HepG2 (cell line): ENCODE measurements around the gene HACD2. TPM values are rescaled to one million over a fixed set of nuclear protein-coding genes. Genes with fewer than 3 reads are reported as not detected.

Experiments used
- ATAC-seq: fragments of 200-7000 bp; cut with Tn5 transposase; 3 replicates; pipeline ENCODE4 v1.9.1; 2020; ENCODE audit warnings: mild to moderate bottlenecking, moderate library complexity
- BruUV-seq: library from RNA; stranded (reverse); fragments of 400-500 nt; replicated peaks from 2 replicates; lab custom pipeline; 2021; lab: Mats Ljungman, UMichigan
- CTCF ChIA-PET: fragments of 300-600 bp; formaldehyde crosslinking; extraction: SDS; loops from one replicate; lab custom pipeline; 2021; ENCODE audit warnings: low total read pairs, inconsistent platforms, low intra/inter-chr PET ratio; lab: Yijun Ruan, JAX
- POLR2A ChIA-PET: fragments of 350-600 bp; sonication (Branson Sonifier 250); formaldehyde crosslinking; loops from one replicate; lab custom pipeline; 2020; ENCODE audit warnings: antibody characterized with exemption, inconsistent platforms; lab: Yijun Ruan, JAX
- DNase-seq: peaks from one replicate; pipeline ENCODE4 v3.0.0-alpha.2; 2015; ENCODE audit warnings: low spot score
- FAIRE-seq: peaks from 3 replicates; lab custom pipeline; 2011; peaks lifted over from hg19 to GRCh38; lab: Jason Lieb, UNC
- H2AFZ ChIP-seq: one replicate; pipeline ENCODE4 v1.6.1; 2011; ENCODE audit warnings: low read length, inconsistent platforms
- H3K27ac ChIP-seq: fragments of 300-600 bp; 3 replicates; pipeline ENCODE4 v1.8.0; 2011; ENCODE audit warnings: mixed run types, mild to moderate bottlenecking, mixed read lengths, low read length, inconsistent platforms; ENCODE audit not compliant: insufficient read depth; ENCODE audit errors: extremely low read length
- H3K27me3 ChIP-seq, 2 experiments: fragments of 200-600 bp in 1 of 2; 2 replicates in 1 of 2; 3 replicates in 1 of 2; pipeline versions ENCODE4 v1.6.0 to v1.8.0; 2011; ENCODE audit warnings: low read length in 2 of 2, mild to moderate bottlenecking in 2 of 2, moderate library complexity in 2 of 2, inconsistent platforms in 1 of 2; ENCODE audit not compliant: insufficient read depth in 2 of 2, control insufficient read depth in 1 of 2
- H3K36me3 ChIP-seq, 2 experiments: fragments of 200-600 bp in 1 of 2; replicated peaks in 1 of 2; 2 replicates in 1 of 2; 3 replicates in 1 of 2; pipeline versions ENCODE4 v1.5.1 to v1.8.0; 2011; ENCODE audit warnings: low read length in 2 of 2, inconsistent platforms in 1 of 2; ENCODE audit not compliant: insufficient read depth in 2 of 2, control insufficient read depth in 1 of 2
- H3K4me1 ChIP-seq: 2 replicates; pipeline ENCODE4 v1.5.1; 2012; ENCODE audit warnings: low read length, inconsistent platforms; ENCODE audit not compliant: insufficient read depth
- H3K4me2 ChIP-seq: 2 replicates; pipeline ENCODE4 v1.6.0; 2011; ENCODE audit warnings: low read depth, low read length, inconsistent platforms
- H3K4me3 ChIP-seq, 3 experiments: fragments of 200-600 bp in 1 of 3; sonication (generic), shearing (Covaris generic) in 1 of 3; replicated peaks in 1 of 3; 2 replicates each; pipeline ENCODE4 v1.5.1; 2011 to 2016; ENCODE audit warnings: low read length in 3 of 3, inconsistent platforms in 2 of 3, low read depth in 2 of 3, mild to moderate bottlenecking in 2 of 3, control low read depth in 1 of 3, mixed read lengths in 1 of 3; ENCODE audit not compliant: insufficient read depth in 1 of 3
- H3K79me2 ChIP-seq: one replicate; pipeline ENCODE4 v1.6.1; 2011; ENCODE audit warnings: low read length, inconsistent platforms; ENCODE audit not compliant: insufficient read depth
- H3K9ac ChIP-seq: 2 replicates; pipeline ENCODE4 v1.6.0; 2011; ENCODE audit warnings: mild to moderate bottlenecking, low read depth, low read length, inconsistent platforms; ENCODE audit not compliant: insufficient read depth
- H3K9me3 ChIP-seq: 2 replicates; pipeline ENCODE4 v1.5.1; 2012; ENCODE audit warnings: mild to moderate bottlenecking, low read length
- H4K20me1 ChIP-seq: 2 replicates; pipeline ENCODE4 v1.6.0; 2011; ENCODE audit warnings: inconsistent platforms, mild to moderate bottlenecking, low read length, moderate library complexity; ENCODE audit not compliant: insufficient read depth
- FOSL1 ChIP-seq: sonication (generic); formaldehyde crosslinking; IDR thresholded peaks from 2 replicates; pipeline ENCODE4 v1.9.0; 2021; ENCODE audit warnings: missing genetic modification reagents, borderline replicate concordance
- FOSL2 ChIP-seq: sonication (generic); formaldehyde crosslinking; IDR thresholded peaks from 2 replicates; pipeline ENCODE4 v1.4.0; 2020; ENCODE audit warnings: missing genetic modification reagents
- NFE2L2 ChIP-seq: fragments of 150-350 bp; IDR thresholded peaks from 2 replicates; pipeline ENCODE4 v1.6.1; 2014; ENCODE audit warnings: low read length
- ZMYM4 ChIP-seq: sonication (generic); formaldehyde crosslinking; IDR thresholded peaks from 2 replicates; pipeline ENCODE4 v1.8.1; 2023; ENCODE audit warnings: mild to moderate bottlenecking, missing genetic modification reagents
- ZNF333 ChIP-seq: sonication (generic); formaldehyde crosslinking; IDR thresholded peaks from 2 replicates; pipeline ENCODE4 v1.4.0; 2020; ENCODE audit warnings: mild to moderate bottlenecking, missing genetic modification reagents, borderline replicate concordance
- ZSCAN21 ChIP-seq: sonication (generic); formaldehyde crosslinking; IDR thresholded peaks from 2 replicates; pipeline ENCODE4 v1.8.0; 2022; ENCODE audit warnings: mild to moderate bottlenecking, missing genetic modification reagents, moderate library complexity, borderline replicate concordance
- WGBS: methylation state at CpG from one replicate; pipeline ENCODE4 v1.1.6; 2017; ENCODE audit warnings: low lambda C conversion rate; 5-methylcytosine and 5-hydroxymethylcytosine counted together
- in situ Hi-C: cut with HindIII; loops from 2 replicates; pipeline ENCODE4 v1.10.0; 2017; ENCODE audit warnings: low pct_unique_long_range_greater_than_20kb; ENCODE audit not compliant: extremely low pct_ligation_motif_present
- intact Hi-C: fragments of 100-400 bp; cut with micrococcal nuclease; formaldehyde crosslinking; loops from one replicate; pipeline ENCODE4 v1.10.0; 2022; ENCODE audit not compliant: unreplicated experiment
- polyA plus RNA-seq, 8 experiments: library from polyadenylated mRNA; depleted of rRNA in 3 of 8; stranded (reverse) in 7 of 8; unstranded in 1 of 8; fragments of >200 nt; fragmentation: Illumina TruSeq in 4 of 8; extraction: Trizol in 4 of 8; gene quantifications; 2 replicates each; pipeline versions ENCODE4 v1.2.1 to v1.2.3, GENCODE V29; 2011 to 2016; ENCODE audit warnings: low read depth in 4 of 8, missing spikeins in 1 of 8, mixed read lengths in 1 of 8; ENCODE audit not compliant: insufficient read depth in 1 of 8
- total RNA-seq, 5 experiments: library from RNA; depleted of rRNA; stranded (reverse); fragments of >200 nt; fragmentation: Illumina TruSeq; extraction: Trizol; gene quantifications; 2 replicates each; pipeline ENCODE4 v1.2.3, GENCODE V29; 2016; ENCODE audit warnings: low read depth in 1 of 5
- TF ChIP-seq, protein P1 (sequence below): IDR thresholded peaks from 2 replicates; pipeline ENCODE4 v1.4.0; 2020; ENCODE audit warnings: mild to moderate bottlenecking, missing genetic modification reagents
- TF ChIP-seq, protein P2 (sequence below): IDR thresholded peaks from 2 replicates; pipeline ENCODE4 v1.6.1; 2012; ENCODE audit warnings: low read depth, low read length, improper control_type of control experiment
- TF ChIP-seq, protein P3 (sequence below): sonication (generic); formaldehyde crosslinking; IDR thresholded peaks from 2 replicates; pipeline ENCODE4 v1.5.0; 2020; ENCODE audit warnings: mild to moderate bottlenecking, missing genetic modification reagents
- TF ChIP-seq, protein P4 (sequence below): sonication (generic); formaldehyde crosslinking; IDR thresholded peaks from 2 replicates; pipeline ENCODE4 v1.4.0; 2020; ENCODE audit warnings: missing genetic modification reagents
- TF ChIP-seq, protein P5 (sequence below): sonication (generic); formaldehyde crosslinking; IDR thresholded peaks from 2 replicates; pipeline ENCODE4 v1.4.0; 2020; ENCODE audit warnings: missing genetic modification reagents, borderline replicate concordance

The HACD2 gene
- total and polyA plus RNA-seq, 2 of the 13 experiments (the other 11 are each of a cell fraction or from before 2014, with no cell fraction given): 47.0 to 50.4 TPM

DNA sequence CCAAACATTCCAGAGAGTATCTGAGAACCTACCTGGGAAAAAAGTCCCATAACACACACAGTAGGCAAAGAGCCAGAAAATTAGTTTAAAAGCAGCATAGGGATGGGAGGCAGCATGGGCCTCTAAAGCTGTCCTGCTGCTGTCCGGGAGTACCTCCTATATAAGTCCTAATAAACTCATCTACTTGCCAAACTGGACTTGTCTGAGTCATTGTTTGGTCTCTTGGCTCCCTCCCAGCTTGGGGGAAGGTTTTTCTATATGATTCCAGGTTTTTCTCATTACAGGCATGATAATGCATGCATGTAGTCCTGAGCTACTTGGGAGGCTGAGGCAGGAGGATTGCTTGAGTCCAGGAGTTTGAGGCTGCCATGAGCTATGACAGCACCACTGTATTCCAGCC is 17.5 kb upstream of the HACD2 start:
- no peak overlapping the region for H3K27ac ChIP-seq
- peaks cover 77% of the 10 kb centered on the region for H3K4me1 ChIP-seq
- POLR2A ChIA-PET: interaction anchor here (0.7 to 3.1 kb wide), 3 partner anchors 15 to 40 kb away, joined by 4 to 27 read pairs (median 4); partner anchors contain the start of gene HACD2
- no peak overlapping the region for H3K4me2 ChIP-seq
- ATAC-seq (no peak), FAIRE-seq (no peak), DNase-seq (peak; percentile 78)
- no peaks in the 10 kb centered on the region for H3K79me2 ChIP-seq
- no peak overlapping the region for H2AFZ ChIP-seq
- 43% methylated on average over 1 of the region's 1 CpG for WGBS
- intact Hi-C loops: no loop called here
- no peaks in the 10 kb centered on the region for H3K27me3 ChIP-seq
- no peak overlapping the region for H3K4me3 ChIP-seq
- BruUV-seq: no TSS peak
- CTCF ChIA-PET: no interaction called here
- in situ Hi-C loops: no loop called here
- no peak overlapping the region for H3K9ac ChIP-seq
- H3K36me3 ChIP-seq: no peaks in the 10 kb centered on the region
- no peaks in the 10 kb centered on the region for H4K20me1 ChIP-seq
- H3K9me3 ChIP-seq: no peaks in the 10 kb centered on the region
- TF ChIP-seq FOSL2 (CRISPR knock-in tag) (peak; percentile 89), ZSCAN21 (CRISPR knock-in tag) (no peak), ZMYM4 (CRISPR knock-in tag) (no peak), ZNF333 (no peak), FOSL1 (CRISPR knock-in tag) (peak; percentile 65; the same call in 1 of the 2 replicates), NFE2L2 (0 out of 2 replicates have a peak, but pooled peaks have one; percentile 7)
- TF ChIP-seq, protein P1, sequence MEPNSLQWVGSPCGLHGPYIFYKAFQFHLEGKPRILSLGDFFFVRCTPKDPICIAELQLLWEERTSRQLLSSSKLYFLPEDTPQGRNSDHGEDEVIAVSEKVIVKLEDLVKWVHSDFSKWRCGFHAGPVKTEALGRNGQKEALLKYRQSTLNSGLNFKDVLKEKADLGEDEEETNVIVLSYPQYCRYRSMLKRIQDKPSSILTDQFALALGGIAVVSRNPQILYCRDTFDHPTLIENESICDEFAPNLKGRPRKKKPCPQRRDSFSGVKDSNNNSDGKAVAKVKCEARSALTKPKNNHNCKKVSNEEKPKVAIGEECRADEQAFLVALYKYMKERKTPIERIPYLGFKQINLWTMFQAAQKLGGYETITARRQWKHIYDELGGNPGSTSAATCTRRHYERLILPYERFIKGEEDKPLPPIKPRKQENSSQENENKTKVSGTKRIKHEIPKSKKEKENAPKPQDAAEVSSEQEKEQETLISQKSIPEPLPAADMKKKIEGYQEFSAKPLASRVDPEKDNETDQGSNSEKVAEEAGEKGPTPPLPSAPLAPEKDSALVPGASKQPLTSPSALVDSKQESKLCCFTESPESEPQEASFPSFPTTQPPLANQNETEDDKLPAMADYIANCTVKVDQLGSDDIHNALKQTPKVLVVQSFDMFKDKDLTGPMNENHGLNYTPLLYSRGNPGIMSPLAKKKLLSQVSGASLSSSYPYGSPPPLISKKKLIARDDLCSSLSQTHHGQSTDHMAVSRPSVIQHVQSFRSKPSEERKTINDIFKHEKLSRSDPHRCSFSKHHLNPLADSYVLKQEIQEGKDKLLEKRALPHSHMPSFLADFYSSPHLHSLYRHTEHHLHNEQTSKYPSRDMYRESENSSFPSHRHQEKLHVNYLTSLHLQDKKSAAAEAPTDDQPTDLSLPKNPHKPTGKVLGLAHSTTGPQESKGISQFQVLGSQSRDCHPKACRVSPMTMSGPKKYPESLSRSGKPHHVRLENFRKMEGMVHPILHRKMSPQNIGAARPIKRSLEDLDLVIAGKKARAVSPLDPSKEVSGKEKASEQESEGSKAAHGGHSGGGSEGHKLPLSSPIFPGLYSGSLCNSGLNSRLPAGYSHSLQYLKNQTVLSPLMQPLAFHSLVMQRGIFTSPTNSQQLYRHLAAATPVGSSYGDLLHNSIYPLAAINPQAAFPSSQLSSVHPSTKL (CRISPR knock-in tag): peak; percentile 20; the same call in 1 of the 2 replicates
- TF ChIP-seq, protein P2, sequence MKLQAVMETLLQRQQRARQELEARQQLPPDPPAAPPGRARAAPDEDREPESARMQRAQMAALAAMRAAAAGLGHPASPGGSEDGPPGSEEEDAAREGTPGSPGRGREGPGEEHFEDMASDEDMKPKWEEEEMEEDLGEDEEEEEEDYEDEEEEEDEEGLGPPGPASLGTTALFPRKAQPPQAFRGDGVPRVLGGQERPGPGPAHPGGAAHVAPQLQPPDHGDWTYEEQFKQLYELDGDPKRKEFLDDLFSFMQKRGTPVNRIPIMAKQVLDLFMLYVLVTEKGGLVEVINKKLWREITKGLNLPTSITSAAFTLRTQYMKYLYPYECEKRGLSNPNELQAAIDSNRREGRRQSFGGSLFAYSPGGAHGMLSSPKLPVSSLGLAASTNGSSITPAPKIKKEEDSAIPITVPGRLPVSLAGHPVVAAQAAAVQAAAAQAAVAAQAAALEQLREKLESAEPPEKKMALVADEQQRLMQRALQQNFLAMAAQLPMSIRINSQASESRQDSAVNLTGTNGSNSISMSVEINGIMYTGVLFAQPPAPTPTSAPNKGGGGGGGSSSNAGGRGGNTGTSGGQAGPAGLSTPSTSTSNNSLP: 0 out of 2 replicates have a peak, but pooled peaks have one; percentile 23
- TF ChIP-seq, protein P3, sequence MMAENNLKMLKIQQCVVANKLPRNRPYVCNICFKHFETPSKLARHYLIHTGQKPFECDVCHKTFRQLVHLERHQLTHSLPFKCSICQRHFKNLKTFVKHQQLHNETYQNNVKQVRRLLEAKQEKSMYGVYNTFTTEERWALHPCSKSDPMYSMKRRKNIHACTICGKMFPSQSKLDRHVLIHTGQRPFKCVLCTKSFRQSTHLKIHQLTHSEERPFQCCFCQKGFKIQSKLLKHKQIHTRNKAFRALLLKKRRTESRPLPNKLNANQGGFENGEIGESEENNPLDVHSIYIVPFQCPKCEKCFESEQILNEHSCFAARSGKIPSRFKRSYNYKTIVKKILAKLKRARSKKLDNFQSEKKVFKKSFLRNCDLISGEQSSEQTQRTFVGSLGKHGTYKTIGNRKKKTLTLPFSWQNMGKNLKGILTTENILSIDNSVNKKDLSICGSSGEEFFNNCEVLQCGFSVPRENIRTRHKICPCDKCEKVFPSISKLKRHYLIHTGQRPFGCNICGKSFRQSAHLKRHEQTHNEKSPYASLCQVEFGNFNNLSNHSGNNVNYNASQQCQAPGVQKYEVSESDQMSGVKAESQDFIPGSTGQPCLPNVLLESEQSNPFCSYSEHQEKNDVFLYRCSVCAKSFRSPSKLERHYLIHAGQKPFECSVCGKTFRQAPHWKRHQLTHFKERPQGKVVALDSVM (CRISPR knock-in tag): peak; percentile 74
- TF ChIP-seq, protein P4, sequence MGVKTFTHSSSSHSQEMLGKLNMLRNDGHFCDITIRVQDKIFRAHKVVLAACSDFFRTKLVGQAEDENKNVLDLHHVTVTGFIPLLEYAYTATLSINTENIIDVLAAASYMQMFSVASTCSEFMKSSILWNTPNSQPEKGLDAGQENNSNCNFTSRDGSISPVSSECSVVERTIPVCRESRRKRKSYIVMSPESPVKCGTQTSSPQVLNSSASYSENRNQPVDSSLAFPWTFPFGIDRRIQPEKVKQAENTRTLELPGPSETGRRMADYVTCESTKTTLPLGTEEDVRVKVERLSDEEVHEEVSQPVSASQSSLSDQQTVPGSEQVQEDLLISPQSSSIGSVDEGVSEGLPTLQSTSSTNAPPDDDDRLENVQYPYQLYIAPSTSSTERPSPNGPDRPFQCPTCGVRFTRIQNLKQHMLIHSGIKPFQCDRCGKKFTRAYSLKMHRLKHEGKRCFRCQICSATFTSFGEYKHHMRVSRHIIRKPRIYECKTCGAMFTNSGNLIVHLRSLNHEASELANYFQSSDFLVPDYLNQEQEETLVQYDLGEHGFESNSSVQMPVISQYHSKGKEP (CRISPR knock-in tag): no peak
- TF ChIP-seq, protein P5, sequence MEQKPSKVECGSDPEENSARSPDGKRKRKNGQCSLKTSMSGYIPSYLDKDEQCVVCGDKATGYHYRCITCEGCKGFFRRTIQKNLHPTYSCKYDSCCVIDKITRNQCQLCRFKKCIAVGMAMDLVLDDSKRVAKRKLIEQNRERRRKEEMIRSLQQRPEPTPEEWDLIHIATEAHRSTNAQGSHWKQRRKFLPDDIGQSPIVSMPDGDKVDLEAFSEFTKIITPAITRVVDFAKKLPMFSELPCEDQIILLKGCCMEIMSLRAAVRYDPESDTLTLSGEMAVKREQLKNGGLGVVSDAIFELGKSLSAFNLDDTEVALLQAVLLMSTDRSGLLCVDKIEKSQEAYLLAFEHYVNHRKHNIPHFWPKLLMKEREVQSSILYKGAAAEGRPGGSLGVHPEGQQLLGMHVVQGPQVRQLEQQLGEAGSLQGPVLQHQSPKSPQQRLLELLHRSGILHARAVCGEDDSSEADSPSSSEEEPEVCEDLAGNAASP (CRISPR knock-in tag): no peak
